Caco-2 (cell line): ENCODE measurements around the gene SARNP. TPM values are rescaled to one million over a fixed set of nuclear protein-coding genes. Genes with fewer than 3 reads are reported as not detected.

Experiments
- BruUV-seq: library from RNA; stranded (reverse); fragments of 400-500 nt; replicated peaks from 2 replicates; lab custom pipeline; 2021; lab: Mats Ljungman, UMichigan
- CTCF ChIA-PET: fragments of 300-600 bp; sonication (Branson Sonifier 250); formaldehyde crosslinking; loops from one replicate; lab custom pipeline; 2022; ENCODE audit warnings: antibody characterized with exemption; lab: Charles Lee
- POLR2A ChIA-PET: fragments of 300-600 bp; sonication (Branson Sonifier 250); formaldehyde crosslinking; loops from one replicate; lab custom pipeline; 2022; ENCODE audit warnings: antibody characterized with exemption; lab: Charles Lee
- DNase-seq, 2 experiments: peaks; one replicate each; pipeline versions ENCODE4 v3.0.0 to v3.0.0-alpha.2; 2020 to 2022
- H3K27me3 ChIP-seq: replicated peaks from 2 replicates; pipeline ENCODE4 v1.6.0; 2011; ENCODE audit warnings: low read length; ENCODE audit not compliant: control insufficient read depth, insufficient read depth
- H3K36me3 ChIP-seq: 2 replicates; pipeline ENCODE4 v1.5.1; 2011; ENCODE audit warnings: low read length; ENCODE audit not compliant: control insufficient read depth, insufficient read depth
- H3K4me1 ChIP-seq: fragments of 250-450 bp; sonication (Bioruptor Pico); 2 replicates; pipeline ENCODE4 v1.5.1; 2020; ENCODE audit warnings: mild to moderate bottlenecking
- H3K4me3 ChIP-seq: 2 replicates; pipeline ENCODE4 v1.5.1; 2011; ENCODE audit warnings: low read depth, mild to moderate bottlenecking, control low read depth, low read length
- H3K9me3 ChIP-seq: fragments of 250-450 bp; sonication (Bioruptor Pico); 2 replicates; pipeline ENCODE4 v1.5.1; 2020; ENCODE audit warnings: mild to moderate bottlenecking, moderate library complexity
- H3K27ac Mint-ChIP-seq: one replicate; pipeline ENCODE4 v1.8.0; 2022; ENCODE audit warnings: mixed read lengths; ENCODE audit not compliant: unreplicated experiment
- H3K27me3 Mint-ChIP-seq: one replicate; pipeline ENCODE4 v1.8.0; 2022; ENCODE audit warnings: mixed read lengths; ENCODE audit not compliant: insufficient read depth, unreplicated experiment
- H3K36me3 Mint-ChIP-seq: one replicate; pipeline ENCODE4 v1.8.0; 2022; ENCODE audit warnings: mild to moderate bottlenecking, mixed read lengths; ENCODE audit not compliant: insufficient read depth, unreplicated experiment
- H3K4me1 Mint-ChIP-seq: one replicate; pipeline ENCODE4 v1.8.0; 2022; ENCODE audit warnings: low read depth, mixed read lengths; ENCODE audit not compliant: unreplicated experiment
- H3K4me3 Mint-ChIP-seq: one replicate; pipeline ENCODE4 v1.8.0; 2022; ENCODE audit warnings: mild to moderate bottlenecking, moderate library complexity, mixed read lengths; ENCODE audit not compliant: unreplicated experiment
- H3K9me3 Mint-ChIP-seq: one replicate; pipeline ENCODE4 v1.8.0; 2022; ENCODE audit warnings: mixed read lengths; ENCODE audit not compliant: unreplicated experiment
- intact Hi-C: fragments of 100-400 bp; cut with micrococcal nuclease; formaldehyde crosslinking; loops from one replicate; pipeline ENCODE4 v1.10.0; 2022; ENCODE audit not compliant: unreplicated experiment
- total RNA-seq: library from RNA; stranded (reverse); gene quantifications from 2 replicates; pipeline ENCODE4 v1.2.3, GENCODE V29; 2022
- TF ChIP-seq, protein P1 (sequence below), 2 experiments: fragments of 200-600 bp in 1 of 2; IDR thresholded peaks; 1 replicate in 1 of 2; 2 replicates in 1 of 2; pipeline versions ENCODE4 v1.5.1 to v1.8.0; 2011 to 2022; ENCODE audit warnings: antibody characterized with exemption in 1 of 2, control low read depth in 1 of 2, inconsistent platforms in 1 of 2, low read depth in 1 of 2, low read length in 1 of 2, mild to moderate bottlenecking in 1 of 2, moderate library complexity in 1 of 2; ENCODE audit not compliant: insufficient read depth in 1 of 2, severe bottlenecking in 1 of 2, unreplicated experiment in 1 of 2

SARNP gene
- total RNA-seq, 1 experiment from 2014 or later = 77.6 TPM

DNA sequence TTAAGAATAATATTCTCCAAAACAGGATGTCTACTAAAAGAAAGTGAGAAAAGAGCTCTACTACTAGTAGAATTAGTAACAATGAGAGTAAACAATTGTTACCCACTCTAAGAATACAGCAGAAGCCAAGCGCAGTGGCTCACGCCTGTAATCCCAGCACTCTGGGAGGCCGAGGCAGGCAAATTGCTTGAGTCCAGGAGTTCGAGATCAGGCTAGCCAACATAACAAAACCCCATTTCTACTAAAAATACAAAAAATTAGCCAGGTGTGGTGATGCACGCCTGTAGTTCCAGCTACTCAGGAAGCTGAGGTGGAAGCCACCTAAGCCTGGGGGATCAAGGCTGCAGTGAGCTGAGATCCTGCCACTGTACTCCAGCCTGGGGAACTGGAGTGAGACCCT is 7.2 kb upstream of the SARNP start:
- H3K4me1 ChIP-seq = peaks cover 7% of the 10 kb centered on the region
- ChIA-PET POLR2A (no interaction called here), CTCF (no interaction called here)
- no peaks in the 10 kb centered on the region for H3K9me3 ChIP-seq
- H3K27me3 ChIP-seq = no peaks in the 10 kb centered on the region
- H3K27ac Mint-ChIP-seq = no peak overlapping the region
- BruUV-seq = no TSS peak
- peaks cover 62% of the 10 kb centered on the region for H3K36me3 Mint-ChIP-seq
- no peaks in the 10 kb centered on the region for H3K9me3 Mint-ChIP-seq
- H3K4me1 Mint-ChIP-seq = peaks cover 21% of the 10 kb centered on the region
- H3K27me3 Mint-ChIP-seq = no peaks in the 10 kb centered on the region
- H3K36me3 ChIP-seq = peaks cover 2% of the 10 kb centered on the region
- no peak overlapping the region for H3K4me3 Mint-ChIP-seq
- H3K4me3 ChIP-seq = no peak overlapping the region
- TF ChIP-seq, protein P1, sequence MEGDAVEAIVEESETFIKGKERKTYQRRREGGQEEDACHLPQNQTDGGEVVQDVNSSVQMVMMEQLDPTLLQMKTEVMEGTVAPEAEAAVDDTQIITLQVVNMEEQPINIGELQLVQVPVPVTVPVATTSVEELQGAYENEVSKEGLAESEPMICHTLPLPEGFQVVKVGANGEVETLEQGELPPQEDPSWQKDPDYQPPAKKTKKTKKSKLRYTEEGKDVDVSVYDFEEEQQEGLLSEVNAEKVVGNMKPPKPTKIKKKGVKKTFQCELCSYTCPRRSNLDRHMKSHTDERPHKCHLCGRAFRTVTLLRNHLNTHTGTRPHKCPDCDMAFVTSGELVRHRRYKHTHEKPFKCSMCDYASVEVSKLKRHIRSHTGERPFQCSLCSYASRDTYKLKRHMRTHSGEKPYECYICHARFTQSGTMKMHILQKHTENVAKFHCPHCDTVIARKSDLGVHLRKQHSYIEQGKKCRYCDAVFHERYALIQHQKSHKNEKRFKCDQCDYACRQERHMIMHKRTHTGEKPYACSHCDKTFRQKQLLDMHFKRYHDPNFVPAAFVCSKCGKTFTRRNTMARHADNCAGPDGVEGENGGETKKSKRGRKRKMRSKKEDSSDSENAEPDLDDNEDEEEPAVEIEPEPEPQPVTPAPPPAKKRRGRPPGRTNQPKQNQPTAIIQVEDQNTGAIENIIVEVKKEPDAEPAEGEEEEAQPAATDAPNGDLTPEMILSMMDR (IDR thresholded peaks at IDR 0.05; ENCODE audit: insufficient read depth in 1 of 2, low read depth in 1 of 2, low read length in 1 of 2, severe bottlenecking in 1 of 2, unreplicated experiment in 1 of 2) = no peak
- intact Hi-C loops = loop anchor here (5.0 kb wide), 1 partner anchor 218 kb away; the partner anchor contains the start of gene RPS26
- no peak for DNase-seq

DNA sequence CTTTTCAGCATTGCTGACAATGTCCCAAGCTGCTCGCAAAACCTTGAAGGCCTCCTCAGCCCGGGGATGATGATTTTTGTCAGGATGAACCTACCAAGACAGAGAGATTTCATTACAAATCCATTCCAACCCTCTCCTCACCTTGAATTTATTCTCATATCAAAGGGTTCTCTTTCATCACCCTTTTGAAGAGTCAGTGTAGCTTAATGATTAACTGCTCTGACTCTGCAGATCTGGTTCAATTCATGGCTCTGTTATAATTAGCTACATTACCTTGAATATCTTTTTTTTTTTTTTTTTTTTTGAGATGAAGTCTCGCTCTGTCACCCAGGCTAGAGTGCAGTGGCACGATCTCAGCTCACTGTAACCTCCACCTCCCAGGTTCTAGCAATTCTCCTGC is 5.9 kb upstream of the SARNP start:
- Mint-ChIP-seq H3K4me3 (no peak overlapping the region), H3K4me1 (peaks cover 27% of the 10 kb centered on the region), H3K36me3 (peaks cover 59% of the 10 kb centered on the region), H3K27me3 (no peaks in the 10 kb centered on the region), H3K27ac (peak overlapping the region; percentile 72), H3K9me3 (no peaks in the 10 kb centered on the region)
- no peak for DNase-seq
- CTCF ChIA-PET = interaction anchor here (0.5 to 1.0 kb wide), 4 partner anchors 84 to 615 kb away, joined by 3 to 4 read pairs (median 3); a partner anchor contains a TSS
- peaks cover 7% of the 10 kb centered on the region for H3K4me1 ChIP-seq
- TF ChIP-seq, protein P1 (IDR thresholded peaks at IDR 0.05; ENCODE audit: insufficient read depth in 1 of 2, low read depth in 1 of 2, low read length in 1 of 2, severe bottlenecking in 1 of 2, unreplicated experiment in 1 of 2) = no peak
- H3K36me3 ChIP-seq = peaks cover 2% of the 10 kb centered on the region
- no TSS peak for BruUV-seq
- no peaks in the 10 kb centered on the region for H3K9me3 ChIP-seq
- intact Hi-C loops = loop anchor here (5.0 kb wide), 1 partner anchor 219 kb away; the partner anchor contains the start of gene RPS26
- no peak overlapping the region for H3K4me3 ChIP-seq
- POLR2A ChIA-PET = no interaction called here
- H3K27me3 ChIP-seq = no peaks in the 10 kb centered on the region

DNA sequence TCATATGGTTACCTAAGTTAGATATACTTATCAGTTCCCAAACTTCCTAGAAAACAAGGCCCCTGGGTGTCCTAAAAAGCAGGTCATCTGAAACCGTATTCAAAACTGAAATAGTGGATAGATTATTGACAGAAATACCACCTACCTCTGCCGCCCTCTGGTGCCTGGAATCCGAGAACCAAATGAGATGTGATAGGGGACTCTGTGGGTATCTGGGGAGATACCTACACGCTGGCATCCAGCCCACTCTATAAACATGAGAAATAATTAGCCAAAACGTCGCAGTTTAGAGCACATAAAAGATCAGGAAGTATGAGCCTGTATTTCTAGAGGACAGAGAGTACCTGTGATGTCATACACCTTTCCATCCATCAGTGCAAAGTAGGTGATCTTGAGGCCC is 4.7 kb upstream of the SARNP start:
- Histone ChIP-seq H3K27me3 (no peaks in the 10 kb centered on the region), H3K4me1 (peaks cover 7% of the 10 kb centered on the region), H3K36me3 (peaks cover 2% of the 10 kb centered on the region), H3K9me3 (no peaks in the 10 kb centered on the region), H3K4me3 (no peak overlapping the region)
- Mint-ChIP-seq H3K9me3 (no peaks in the 10 kb centered on the region), H3K36me3 (peaks cover 49% of the 10 kb centered on the region), H3K27ac (peak overlapping the region; percentile 36), H3K4me1 (peaks cover 21% of the 10 kb centered on the region), H3K4me3 (no peak overlapping the region), H3K27me3 (no peaks in the 10 kb centered on the region)
- BruUV-seq = no TSS peak
- POLR2A ChIA-PET = no interaction called here
- intact Hi-C loops = loop anchor here (1.0 to 5.0 kb wide), 2 partner anchors 84 to 220 kb away; partner anchors contain the start of gene RPS26
- CTCF ChIA-PET = interaction anchor here (1.5 kb wide), 1 partner anchor 110 kb away, joined by 3 read pairs; no protein-coding TSS in a partner anchor
- peak in 1 of 2 experiments; percentile 55 for DNase-seq
- TF ChIP-seq, protein P1 (IDR thresholded peaks at IDR 0.05; ENCODE audit: insufficient read depth in 1 of 2, low read depth in 1 of 2, low read length in 1 of 2, severe bottlenecking in 1 of 2, unreplicated experiment in 1 of 2) = peak; percentile 33 to 69
